NCI-H187 treated with DMSO at 0.1 percent for 48 hours (cell line): ENCODE measurements around the gene CRYBB1.

Source experiments
- DNase-seq: peaks from one replicate; lab custom pipeline; 2025; lab: John Stamatoyannopoulos, UW

CRYBB1 gene

DNA sequence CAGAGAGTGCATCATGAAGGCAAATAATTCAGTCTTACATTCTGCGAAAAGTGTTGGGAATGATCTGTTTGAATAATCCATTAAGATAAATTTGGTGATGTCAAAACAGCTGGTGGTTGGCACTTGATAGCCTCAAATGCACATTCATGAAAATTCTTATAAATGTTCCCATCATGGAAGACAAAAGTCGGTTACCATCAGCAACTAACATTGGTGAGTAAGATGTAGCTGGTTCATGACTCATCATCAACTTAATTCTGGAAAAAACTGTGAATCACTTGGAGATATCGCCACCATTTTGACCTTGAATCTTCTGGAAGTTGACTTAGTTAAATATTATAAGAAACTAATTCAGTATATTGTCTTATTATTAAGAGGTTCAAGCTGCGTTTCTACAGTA lies 11.2 kb downstream of the CRYBB1 start:
- DNase-seq: no peak

DNA sequence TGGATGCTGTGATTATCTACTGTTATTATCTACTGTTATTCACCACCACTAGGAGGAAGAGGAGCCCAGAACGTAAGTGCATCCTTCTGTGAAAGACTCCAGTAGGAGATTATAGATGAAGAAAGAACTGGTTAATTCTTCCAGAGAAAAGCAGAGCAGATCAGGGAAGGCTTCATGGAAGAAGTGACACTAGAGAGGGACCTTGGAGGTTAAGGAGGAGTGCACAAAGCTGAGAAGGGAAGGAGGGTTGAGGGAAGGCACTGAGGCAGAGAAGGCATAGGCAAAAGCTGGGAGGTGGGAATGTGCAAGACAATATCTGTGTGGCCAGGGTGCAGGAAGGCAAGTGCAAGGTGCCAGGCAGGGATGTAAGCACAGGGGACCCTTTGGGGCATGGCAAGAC lies 13.5 kb downstream of the CRYBB1 start:
- no peak for DNase-seq

DNA sequence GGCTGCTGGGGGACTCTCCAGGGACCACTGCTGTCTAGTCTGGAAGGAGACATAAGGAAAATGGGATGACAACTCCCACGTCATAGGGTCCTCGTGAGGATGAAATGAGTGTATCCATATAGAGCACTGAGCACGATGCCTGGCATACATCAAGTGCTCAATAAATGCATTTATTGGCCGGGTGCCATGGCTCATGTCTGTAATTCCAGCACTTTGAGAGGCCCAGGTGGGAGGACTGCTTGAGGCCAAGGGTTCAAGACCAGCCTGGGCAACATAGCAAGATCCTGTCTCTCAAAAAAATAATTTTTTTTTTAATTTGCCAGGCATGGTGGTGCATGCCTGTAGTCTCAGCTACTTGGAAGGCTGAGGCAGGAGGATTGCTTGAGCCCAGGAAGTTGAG lies 15.7 kb downstream of the CRYBB1 start:
- DNase-seq: no peak

DNA sequence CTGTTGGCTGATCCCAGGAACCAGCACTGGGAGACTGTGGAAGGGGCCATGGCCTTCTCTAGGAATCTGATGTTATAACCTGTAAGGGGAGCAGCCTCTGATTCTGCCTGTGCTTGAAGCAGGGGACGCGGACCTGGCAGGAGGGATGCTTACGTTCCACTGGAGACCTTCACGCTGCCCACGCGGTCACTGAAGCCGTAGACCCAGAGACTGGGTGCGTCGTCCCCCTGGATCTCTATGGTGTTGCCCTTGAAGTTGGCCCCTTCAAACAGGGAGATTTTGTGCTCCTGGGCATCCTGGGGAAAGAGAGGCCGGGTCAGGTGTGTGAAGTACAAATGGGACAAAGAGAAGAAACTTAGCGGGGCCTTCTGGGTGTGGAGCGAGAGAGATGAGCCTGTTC lies 16.1 kb downstream of the CRYBB1 start:
- no peak for DNase-seq

DNA sequence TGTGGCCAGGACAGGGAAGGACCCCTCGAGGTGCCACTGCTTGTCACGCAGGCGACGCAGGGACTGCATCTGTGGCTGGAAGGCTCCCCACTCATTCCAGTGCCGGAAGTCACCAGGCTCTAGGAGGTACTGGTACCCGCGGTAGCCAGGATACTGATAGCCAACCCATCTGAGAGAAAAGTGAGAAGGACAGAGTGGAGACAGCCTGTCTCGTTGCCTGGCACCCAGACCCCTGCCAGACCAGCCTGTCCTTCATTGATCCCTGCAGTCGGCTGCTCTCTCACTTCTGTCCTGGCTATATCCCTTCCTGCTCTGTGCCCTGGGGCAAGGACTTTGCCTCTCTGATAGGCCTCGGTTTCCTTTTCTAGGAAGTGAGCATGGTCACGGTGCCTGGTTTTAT lies 18.3 kb downstream of the CRYBB1 start:
- no peak for DNase-seq

DNA sequence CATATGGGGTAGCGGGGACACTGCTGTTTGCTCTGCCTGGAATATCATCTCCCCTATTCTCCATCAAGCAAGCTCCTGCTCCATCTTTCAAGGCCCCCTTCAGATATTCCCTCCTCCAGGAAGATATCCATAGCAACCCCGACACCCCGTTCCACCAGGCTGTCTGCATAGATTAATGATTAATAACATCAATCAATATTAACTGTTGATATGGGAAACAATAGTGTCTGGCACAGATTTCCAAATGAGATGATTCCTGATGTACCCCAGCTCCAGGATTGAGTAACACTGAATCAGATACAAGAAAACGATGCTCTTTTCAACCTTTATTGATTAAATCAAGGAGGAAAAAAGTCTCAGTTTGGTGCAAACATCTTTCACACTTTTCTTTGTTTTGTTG lies 20.3 kb downstream of the CRYBB1 start:
- DNase-seq: no peak

DNA sequence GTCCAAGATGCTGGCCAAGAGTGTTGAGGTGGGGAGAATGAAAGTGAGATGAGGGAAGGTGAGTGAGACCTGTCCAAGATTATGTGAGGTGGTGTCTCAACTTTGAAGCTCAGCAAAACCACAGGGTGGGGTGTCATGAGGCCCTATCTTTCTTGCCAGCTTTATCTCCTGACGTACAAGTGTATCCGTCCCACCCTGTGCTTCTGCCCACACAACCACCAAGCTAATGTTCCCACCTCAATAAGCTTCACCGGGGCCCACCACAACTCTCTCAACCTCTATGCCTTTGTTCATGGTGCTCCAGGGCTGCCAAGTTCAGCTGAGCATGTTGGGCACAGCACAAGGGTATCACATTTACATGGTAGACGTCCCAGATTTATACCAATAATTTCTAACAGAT lies 20.8 kb downstream of the CRYBB1 start:
- DNase-seq: no peak

DNA sequence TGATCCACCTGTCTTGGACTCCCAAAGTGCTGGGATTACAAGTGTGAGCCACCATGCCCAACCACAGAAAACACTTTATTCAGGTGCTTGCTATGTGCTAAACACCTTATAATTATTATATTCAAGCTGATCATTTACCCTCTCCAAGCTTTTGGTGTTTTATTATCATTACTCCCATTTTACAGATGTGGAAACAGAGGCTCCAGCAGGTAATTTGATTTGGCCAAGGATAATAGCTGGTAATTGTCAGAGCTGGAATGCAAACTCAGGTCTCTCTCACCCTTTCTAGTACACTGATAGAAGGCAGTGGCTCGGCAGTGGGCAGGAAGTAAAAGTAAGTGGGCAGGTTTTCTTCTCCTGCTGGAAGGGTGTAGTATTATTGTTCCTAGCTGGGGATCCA lies 24.1 kb downstream of the CRYBB1 start:
- no peak for DNase-seq

DNA sequence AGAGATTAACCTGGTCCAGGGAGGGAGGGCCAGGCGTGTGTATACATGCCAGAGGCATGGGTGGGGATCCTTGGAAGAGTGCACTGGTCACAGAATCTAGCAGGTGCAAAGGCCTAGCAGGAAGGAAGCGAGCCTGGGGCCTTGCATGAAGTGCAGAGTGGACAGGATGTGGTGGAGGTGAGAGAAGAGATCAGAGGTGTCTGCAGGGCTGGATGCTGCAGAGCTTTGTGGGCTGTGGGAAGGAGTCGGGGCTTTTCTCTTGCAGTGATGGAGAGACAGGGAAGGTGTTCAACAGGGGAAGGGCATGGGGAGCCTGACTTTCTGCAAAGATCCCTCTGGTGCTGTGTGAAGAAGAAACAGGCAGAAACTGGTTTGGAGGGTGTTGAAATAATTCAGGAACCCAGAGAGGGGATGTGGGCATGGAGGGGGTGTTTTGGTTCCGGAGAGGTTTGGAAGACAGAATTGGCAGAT lies 25.4 kb downstream of the CRYBB1 start:
- DNase-seq: no peak

DNA sequence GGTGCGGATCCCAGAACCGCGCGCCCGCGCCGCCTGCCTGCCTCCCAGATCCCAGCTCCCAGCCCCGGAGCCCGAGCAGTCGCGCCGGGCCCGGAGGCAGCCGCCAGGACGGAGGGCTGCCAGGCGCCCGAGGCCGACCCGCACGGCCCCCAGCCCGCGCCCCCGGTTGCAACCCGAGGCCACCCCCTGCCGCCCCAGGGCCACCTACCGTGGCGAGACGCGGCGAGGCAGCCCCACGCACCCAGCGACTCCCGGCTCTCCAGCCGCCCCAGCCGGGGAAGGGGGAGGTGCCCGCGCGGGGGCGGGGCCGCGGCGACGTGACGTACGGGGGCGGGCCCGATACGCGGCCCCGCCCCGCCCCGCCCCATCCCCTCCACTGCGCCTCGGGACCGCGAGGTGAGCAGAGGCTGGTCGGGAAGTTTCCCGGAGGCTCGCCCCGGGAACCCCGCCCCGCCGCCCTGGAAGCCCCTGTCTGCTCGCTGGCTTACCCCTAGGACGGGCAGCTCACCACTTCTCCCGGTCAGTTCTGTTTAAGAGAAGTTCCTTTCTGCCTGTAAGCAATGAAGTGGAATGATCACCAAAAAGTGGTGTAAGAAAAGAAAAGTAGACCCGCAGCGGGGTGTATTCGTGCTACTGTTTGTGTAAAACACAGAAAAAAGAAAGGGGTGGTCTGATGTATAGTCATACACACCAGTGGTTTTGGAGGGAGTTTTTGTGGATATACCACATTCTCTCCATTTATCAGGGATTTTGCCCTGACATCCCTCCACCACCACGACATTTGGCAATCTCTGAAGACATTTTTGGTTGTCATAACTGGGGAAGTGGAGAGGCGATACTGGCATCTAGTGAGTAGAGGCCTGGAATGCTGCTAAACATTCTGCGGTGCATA lies 27.7 kb downstream of the CRYBB1 start, which contains the start of gene TPST2:
TSS of gene TPST2 (minus strand) at position 288 of the 892 bp plus-strand sequence. CDS start 48,502 bp downstream, outside the sequence.
- no peak for DNase-seq

DNA sequence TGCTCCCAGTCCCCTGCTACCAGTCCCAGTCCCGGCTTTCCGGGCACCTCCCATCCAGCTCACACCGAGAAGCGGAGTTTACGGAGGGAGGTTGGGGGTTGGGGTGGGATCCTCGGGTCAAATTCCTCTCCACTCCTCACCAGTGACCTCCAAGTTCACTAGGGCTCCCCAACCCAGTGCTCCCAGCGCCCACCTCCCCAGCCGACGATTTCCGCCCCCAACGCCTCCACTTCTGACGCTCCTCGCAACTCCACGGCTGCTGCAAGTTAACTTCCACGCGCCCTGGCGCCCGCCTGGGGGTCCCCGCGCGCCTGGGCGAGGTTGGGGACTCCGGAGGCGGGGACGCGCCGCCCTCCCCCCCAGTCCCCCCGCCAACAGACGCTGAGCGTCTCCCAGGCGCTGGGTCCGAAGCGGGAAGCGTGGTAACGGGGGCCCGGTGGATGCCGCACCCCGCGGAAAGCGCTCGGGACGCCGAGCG lies 28.4 kb downstream of the CRYBB1 start:
- DNase-seq: no peak

DNA sequence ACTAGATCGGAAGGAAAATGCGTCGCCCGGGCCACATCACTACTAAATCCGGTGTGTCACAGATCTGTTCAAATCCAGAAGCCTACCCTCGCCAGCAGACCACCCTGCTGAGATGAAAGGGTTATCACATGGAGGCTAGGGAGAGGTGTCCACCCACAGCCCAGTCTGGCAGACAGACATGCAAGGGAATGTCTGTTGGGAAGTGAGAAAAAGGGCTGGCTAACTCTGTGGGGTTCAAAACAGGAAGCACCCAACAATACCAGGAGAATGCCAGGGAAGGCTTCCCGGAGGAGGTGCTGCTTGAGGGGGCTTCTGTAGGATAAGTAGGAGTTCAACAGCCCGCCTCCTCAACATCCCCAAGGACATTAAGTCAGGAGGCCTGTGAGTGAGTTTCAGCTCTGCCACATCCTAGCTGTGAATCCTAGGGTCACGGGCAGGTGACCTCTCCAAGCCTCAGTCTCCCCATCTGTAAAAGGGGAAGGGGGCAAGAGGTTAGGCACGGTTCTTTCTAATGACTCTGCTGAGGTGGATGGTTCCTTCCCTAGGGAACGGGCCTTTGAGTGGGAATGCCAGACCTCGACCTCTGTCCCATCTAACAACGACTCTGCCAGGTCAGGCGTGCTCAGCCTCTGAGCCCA lies 29.0 kb downstream of the CRYBB1 start:
- no peak for DNase-seq

DNA sequence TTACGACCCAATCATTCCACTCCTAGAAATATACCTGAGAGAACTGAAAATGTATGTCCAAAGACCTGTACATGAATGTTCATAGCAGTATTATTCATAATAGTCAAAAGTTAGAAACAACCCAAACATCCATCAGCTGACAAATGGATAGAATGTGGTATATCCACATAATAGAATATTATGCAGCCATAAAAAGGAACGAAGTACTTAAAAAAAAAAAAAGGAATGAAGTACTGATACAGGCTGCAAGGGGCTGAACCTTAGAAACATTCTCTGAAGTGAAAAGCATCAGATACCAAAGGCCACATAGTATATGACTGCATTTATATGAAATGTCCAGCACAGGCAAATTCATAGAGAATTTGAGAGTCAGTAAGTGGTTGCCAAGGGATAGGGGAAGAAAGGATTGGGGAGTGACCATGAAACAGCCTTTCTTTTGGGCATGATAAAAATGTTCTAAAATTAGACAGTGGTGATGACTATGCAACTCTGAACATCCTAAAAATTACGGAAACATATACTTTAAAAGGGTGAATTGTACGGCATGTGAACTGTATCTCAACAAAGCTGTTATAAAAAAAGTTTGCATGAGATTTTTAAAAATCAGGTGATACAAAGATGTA lies 29.7 kb downstream of the CRYBB1 start:
- DNase-seq: no peak

DNA sequence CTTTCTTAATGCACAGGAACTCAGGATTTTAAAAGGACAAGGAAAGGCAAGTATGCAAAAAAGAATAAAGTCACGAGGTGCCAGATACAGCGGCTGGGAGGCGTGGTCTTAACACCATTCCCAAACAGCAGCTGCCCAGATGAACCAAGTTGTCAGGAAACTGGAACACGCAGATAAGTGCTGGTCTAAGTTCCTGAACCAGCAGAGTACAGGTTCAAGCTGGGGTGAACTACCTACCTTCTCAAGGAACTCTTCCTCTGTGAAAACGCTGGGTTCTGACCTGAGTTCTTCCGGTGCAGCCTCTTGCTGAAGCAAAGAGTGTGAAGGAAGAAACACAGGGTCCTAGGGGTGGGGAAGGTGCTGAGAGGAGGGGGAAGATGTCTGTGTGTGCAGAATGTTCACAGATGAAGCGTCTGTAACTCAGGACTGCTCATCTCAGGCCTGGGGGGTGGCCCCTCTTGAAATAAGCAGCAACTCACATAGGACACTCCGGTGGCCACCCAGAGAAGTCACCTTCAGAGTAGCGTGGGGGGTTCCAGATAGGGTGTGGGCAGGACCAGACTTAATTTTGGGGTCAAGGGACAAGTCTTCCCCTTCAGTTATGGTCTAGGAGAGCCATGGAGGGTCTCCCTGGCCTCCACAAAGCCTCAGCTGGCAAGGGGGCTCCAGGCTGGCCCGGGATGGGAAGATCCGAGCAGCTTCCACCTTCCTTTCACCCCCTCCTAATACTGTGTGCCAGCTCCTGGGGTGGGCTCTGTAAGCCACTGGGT lies 31.1 kb downstream of the CRYBB1 start:
- no peak for DNase-seq

DNA sequence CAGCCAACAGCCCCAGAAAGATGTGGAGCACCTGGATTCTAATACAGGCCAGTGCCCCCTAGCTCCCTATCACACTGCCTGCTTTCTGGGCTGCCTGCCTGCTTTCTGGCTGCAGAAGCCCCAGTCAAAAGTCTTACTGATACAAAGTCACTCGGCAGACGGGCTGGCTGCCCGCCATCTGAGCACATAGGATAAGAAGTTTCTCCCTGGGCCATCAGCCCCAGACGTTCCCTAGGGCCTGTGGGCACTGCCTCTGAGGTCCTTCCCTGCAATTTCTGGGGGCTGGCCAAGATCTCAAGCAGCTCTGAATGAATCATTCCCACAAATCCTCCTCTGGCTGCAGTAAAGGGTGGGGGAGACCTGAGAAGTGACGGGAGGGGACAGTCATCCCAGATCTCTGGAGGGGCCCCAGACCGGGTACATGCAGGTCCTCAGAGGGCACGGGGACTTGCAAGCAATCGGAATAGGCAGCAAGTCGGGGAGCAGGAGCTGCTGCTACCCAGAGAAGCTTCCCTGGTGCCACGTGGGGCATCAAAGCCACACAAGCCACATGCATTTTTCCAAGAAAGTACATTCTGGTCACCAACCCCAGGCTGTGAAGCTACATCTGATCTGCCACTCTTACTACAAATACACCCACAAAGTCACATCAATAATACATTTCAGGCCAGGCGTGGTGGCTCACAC lies 32.6 kb downstream of the CRYBB1 start:
- DNase-seq: no peak

DNA sequence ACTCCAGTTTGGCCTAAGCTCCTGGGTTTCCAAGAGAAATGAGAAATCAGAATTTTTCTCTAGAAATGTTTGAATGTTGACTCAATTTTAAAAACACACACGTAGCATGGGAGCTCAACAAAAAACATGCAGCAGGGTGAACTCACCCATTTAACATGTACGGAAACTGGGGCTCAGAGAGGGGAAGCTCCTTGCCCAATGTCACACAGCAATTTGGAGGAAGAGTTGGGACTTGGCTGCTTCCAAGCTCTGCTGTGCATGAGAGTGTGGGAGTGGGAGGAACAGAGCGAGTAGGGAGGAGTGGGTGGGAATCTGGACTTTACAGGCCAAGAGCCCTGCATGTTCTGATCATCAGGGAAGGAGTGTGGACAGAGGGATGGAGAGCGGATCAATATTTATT lies 33.8 kb downstream of the CRYBB1 start:
- DNase-seq: no peak

DNA sequence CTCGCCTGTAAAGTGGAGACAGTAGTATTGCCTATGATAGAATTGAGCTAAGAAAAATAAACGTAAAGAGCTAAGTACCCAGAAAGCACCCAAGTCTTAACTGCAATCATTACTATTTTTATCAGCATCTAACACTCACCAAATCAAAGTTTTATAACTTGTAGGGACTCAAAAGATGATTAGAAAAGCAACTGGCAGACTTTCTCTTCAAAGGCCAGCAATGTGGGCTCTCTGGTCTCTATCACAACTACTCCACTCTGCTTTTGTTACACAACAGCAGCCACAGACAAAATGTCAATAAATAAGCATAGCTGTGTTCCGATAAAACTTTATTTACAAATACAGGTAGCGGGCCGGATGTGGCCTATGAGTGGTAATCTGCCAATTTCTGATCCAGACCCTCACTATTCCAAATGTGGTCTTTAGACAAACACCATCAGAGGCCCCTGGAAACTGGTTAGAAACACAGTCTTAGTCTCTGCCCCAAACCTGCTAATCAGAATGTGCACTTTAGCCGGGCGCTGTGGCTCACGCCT lies 36.1 kb downstream of the CRYBB1 start:
- DNase-seq: no peak

DNA sequence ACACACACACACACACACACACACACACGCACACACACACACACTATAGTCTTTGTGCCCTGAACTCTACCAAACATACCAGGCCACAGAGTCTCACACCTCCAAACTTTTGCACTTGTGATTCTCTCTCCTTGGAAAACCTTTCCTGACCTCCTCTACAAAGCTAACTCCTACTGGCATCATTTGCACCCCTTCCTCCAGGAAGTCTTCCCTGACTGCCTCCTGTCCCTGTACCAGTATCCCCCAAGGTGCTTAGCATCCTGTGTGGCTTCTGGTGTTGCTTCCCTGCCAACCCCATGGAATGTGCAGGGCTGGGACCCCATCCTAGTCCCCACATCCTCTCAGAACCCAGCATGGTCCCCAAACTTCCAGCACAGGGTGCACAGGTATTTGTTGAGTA lies 36.8 kb downstream of the CRYBB1 start:
- DNase-seq: no peak

DNA sequence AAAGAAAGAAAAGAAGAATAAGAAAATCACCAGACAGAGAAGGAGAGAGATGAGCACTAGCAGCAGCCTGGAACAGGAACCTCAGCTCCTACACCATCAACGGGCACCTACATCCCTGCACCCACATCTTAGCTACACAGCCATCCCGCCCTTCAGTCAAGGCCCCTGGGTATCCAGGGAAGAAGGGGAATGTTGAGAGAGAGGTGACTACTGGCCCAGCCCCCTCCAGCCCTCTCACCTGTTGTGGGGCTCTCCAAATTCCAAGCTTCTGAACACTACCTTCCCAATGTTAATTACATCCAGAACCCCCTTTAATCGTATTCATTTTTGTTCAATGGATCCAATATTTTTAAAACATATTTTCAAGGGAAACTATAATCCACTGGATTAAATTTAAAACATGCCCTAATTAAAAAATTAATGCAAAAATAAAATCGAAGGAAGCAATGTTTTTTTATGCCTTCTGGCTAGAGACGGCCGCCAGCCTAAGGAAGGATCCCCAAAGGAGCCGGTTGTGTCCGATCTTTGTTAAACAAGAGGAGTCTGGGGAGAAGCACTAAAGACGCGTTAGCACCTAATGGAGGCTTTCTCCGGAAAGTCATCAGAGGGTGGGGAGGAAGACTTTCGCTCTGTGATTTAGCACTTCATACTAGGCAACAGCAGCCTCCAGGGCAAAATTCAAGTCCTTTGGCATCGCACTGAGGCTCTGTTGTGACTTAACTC lies 37.4 kb downstream of the CRYBB1 start:
- DNase-seq: no peak

DNA sequence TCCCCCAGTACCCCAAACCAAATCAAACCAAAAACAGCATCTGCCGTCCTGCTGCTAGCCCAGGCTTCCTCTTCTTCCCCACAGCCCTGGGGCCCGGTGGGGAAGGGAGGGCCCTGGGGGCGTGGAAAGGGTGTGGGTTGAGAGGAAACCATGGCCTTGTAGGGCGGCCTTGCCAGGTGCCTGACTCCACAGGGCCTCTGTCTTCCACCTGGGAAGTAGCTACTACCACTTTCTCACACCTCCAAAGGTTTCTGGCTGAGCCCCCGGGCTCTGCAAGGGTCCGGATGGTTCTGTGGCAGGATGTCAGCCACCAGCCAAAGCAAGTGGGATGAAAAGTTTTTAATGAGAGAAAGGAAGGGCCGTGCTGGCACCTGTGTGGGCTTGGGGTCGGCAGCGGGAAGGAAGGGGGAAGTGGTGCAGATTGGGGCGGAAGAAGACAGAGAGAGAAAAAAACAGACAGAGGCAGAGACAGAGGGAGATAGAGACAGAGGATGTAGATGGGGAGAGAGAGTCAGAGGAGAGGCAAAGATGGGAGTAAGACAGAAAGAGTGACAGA lies 38.4 kb downstream of the CRYBB1 start:
- no peak for DNase-seq
